ENCODE measurements around the gene TSPEAR.
A peak's percentile ranks its signal among the peaks of the same experiment; 100 is the strongest.

The TSPEAR gene

DNA sequence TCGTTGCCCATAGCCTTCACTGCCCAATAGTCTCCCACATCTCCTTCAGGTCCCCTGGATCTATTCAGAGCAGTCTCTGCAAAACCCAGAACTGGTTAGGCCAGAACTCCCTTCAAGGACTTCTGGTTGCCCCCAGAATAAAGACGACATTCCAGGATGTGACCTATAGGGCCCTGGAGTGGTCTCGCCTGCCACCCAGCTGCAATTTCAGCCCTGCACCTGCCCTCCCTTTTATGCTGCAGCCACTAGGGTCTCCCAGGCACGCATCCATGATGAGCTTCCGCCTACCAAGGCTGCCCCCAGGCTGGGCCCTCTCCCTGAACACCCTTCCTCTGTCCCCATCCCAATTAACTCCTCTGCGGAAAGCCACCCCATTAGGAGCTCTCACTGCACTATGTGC, 7.2 kb upstream of the TSPEAR start:
- no peak for DNase-seq

GRCh38 chr21:44718093-44718492, 6.7 kb upstream of the TSPEAR start:
- DNase-seq, result no peak

GRCh38 chr21:44716984-44717383, 5.6 kb upstream of the TSPEAR start:
- DNase-seq, result no peak

GRCh38 chr21:44714905-44715304, 3.5 kb upstream of the TSPEAR start:
- DNase-seq, result no peak

DNA sequence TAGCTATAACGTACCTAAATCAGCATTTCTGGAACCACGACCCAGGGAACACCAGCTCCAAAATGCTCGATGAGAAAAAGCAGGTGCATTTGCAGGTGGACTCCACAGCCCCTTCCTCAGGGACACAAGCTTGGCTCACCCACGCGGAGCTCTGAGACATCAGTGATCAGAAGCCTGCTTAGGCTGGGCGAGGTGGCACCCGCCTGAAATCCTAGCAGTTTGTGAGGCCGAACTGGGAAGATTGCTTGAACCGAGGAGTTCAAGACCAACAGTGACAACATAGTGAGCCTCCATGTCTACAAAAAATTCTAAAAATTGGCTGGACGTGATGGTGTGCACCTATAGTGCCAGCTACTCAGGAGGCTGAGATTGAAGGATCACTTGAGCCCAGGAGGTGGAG, 2.5 kb upstream of the TSPEAR start:
- no peak for DNase-seq

- DNase-seq, result no peak
These were observed 1.8 kb upstream of the TSPEAR start for GRCh38 chr21:44713130-44713529.

GRCh38 chr21:44712203-44713028, 1.0 kb upstream of the TSPEAR start:
- DNase-seq, result no peak

DNA sequence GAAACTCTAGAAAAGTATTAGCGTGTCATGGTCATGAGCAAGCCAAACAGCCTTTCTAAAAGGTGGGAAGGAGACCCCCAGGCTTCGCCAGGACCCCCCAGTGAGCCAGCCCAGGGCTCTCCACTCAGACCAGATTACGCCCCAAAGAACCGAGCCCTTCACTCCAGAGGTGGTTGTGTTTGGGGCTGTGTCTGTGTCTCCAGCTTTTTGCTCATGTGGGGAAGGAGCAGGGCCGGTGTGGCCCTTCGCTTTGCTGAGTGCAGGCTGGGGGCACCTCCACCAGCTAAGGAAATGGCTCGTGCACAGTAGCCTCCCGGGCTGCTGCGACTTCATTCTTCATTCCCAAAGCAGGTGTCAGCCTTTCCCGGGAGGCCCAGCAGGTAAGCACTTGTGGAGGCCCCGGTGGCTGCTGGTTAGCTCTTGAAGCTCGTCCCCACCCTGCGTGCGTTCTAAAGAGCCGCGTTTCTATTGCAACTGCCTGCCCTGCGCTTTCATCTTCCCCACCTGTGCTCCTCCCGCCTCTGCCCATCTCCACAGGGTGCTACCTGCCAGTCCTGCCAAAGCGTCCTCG, 531 bp downstream of the TSPEAR start:
- peak; percentile 97 for DNase-seq

DNA sequence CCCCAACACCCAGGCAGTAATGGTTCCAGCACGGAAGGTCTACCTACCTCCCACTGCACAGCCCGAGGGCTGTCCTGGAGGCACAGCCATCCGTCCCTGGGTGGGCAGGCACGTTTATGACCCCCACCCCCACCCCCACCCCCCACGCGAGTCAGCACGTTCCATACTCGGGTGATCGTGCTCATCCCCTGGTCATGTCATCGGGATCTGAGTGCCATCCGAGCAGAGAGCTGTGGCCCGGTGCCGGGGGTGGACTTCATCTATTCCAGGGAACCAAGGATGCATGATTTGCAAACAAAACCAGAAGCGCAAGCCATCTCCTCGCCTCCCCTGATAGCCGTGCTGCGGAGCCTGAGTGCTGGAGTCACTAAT, 1.1 kb downstream of the TSPEAR start:
- DNase-seq, result no peak

GRCh38 chr21:44709426-44710293, 1.7 kb downstream of the TSPEAR start:
- peak; percentile 38 for DNase-seq

- DNase-seq, result no peak
These were observed 2.4 kb downstream of the TSPEAR start for GRCh38 chr21:44708866-44709425.

DNA sequence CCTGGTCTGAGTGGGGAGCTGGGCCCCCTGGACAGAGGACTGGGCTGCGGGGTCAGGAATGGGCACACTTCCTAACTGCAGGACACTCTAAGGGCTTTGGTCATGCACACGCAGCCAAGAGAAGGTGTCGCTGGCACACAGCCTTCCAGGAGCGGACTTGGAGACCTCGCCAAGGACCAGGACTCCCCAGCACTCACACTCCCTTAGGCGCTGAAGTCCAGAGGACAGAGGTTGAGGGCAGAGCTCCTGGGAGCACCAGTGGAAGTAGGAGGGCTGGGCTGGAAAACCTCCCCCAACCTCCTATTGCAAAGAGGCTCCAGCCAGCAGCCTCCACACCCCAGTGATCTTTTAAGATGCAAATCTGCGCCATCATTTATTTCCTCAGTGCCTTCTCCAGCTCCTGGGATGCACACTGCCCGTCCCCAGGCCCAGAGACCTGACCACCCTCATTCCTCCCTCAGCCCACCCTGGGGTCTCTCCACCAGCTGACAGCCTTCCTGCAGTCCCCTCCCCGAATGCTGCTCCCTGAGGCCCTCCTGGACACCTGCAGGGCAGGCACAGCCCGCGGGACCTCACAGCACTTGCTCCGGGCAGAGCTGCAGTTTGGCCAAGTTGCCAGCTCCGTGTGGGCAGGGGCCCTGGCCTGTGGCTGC, 3.0 kb downstream of the TSPEAR start:
- no peak for DNase-seq

DNA sequence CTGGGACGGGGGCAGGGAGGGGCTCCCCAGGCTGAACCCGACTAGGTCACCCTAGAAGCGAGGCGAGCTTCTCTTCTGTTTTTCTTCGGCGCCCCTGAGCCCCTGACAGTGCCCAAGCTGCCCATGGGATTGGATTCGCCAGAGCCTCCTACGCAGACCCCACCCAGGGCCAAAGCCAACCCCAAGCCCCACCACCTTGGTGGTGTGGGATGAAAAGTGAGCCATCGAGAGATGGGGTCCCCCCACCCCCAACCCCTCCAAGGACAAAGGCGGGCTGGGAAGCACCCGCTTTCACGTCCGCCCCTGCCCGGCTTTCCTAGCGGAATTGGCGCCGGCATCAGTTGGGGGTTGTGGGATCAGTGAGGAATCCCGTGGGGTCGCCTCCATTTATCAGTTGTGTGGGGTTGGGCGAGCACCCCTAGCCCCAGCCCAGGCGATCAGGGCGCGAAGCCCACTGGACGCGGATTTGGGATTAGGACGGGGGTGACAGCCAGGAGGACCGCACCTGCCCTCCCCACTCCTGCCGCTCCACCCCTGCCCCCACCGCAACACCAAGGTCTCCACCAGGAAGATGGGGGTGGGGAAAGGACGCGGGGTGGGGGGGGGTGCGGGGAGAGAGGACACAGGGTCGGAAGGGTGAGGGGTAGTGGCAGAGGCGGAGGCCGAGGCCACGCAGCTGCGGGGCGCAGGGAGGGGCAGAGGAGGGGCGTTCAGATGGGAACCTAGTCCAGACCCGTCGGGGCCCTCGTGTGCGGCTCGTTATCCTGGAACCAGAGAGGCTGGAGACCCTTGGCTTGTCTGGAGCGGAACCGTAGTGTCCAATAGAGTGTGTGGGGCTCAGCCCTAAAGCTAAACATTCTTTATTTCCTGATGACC, 4.4 kb downstream of the TSPEAR start:
- DNase-seq, result no peak

- no peak for DNase-seq
These were observed 5.2 kb downstream of the TSPEAR start for GRCh38 chr21:44706026-44706705.

- DNase-seq, result no peak
These were observed 6.8 kb downstream of the TSPEAR start for GRCh38 chr21:44704636-44705001.

DNA sequence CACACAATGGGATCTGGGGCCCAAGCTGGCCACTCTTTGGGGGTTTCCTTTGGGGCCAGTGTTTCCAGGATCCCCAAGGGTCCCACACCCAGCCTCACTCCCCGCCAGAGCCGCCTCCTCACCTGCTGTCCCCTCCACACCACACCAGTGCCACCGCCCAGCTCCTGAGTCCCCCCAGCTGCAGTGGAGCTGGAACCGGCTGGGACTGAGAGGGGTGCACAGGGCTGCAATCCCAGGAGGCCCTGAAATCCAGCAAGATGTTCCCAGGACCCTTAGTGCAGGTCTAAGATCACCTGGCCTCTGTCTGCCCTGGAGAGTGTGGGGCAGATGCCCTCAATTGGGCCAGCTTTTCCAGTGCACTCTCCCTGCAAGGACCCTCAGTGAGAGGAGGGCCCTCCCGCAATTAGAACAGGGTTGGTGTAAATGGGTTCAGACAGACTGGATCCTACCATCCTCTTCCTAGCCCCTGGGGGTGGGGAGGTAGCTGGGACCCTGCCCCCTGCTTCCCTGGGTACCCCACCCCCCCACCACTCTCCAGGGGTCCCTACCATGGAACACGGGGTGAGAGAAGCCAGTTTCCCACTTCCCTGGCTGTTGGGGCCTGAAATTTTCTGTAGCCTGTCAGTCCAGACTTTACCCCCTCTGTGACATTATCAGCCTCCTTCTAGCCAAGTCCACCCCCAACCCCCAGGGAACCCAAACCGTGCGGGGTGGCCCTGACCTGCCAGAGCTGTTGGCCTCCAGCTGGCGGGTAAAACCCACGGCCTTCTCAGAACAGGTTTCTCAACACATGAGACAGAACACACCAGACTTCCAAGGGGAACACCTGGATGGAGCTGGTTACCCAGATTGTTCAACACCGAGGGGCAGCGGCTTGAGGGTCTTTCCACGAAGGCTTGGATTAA, 7.4 kb downstream of the TSPEAR start:
- DNase-seq, result no peak

- DNase-seq, result no peak
These were observed 8.2 kb downstream of the TSPEAR start for GRCh38 chr21:44702973-44703730.

DNA sequence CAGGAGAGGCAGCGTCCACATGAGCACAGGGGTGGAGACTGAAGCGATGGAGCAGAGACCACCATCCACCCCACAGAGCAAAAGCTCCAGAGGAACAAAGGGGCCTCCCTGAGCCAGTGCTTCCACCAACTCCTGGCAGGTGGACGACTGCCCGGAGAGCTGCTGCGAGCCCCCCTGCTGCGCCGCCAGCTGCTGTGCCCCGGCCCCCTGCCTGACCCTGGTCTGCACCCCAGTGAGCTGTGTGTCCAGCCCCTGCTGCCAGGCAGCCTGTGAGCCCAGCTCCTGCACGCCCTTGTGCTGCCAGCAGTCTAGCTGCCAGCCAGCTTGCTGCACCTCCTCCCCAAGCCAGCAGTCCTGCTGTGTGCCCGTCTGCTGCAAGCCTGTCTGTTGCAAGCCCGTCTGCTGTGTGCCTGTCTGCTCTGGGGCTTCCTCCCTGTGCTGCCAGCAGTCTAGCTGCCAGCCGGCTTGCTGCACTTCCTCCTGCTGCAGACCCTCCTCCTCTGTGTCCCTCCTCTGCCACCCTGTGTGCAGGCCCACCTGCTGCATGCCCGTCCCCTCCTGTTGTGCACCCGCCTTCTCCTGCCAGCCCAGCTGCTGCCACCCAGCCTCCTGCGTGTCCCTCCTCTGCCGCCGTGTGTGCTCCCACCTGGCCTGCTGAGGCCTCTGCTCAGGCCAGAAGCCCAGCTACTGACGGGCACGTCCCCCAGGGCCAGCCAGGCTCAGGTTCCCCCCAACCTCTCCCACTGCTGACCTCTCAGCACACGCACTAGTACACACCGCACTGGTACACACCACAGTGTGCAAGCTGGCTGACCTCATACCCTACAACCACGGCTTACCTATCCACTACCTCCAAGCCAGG, 9.0 kb downstream of the TSPEAR start:
- no peak for DNase-seq
